ENCODE measurements around the gene CDC26. TPM values are rescaled to one million over a fixed set of nuclear protein-coding genes. Genes with fewer than 3 reads are reported as not detected.

Gene CDC26
- total and polyA plus RNA-seq, 10 of the 15 experiments (the other 5 are each of a cell fraction or from before 2014, with no cell fraction given): 28.2 to 156 (median 61.5) TPM

GRCh38 chr9:113275157-113276131 is at the start of gene CDC26, which contains the start of gene PRPF4 (continued):
- peak; percentile 66 for TF ChIP-seq E2F8 (IDR thresholded peaks at IDR 0.05; ENCODE audit: low read depth, partially characterized antibody)
- peak; percentile 95; the same call in 1 of the 2 replicates for TF ChIP-seq HDGF (IDR thresholded peaks at IDR 0.05)
- TF ChIP-seq SREBF1 (IDR thresholded peaks at IDR 0.05; ENCODE audit: low read length): peak; percentile 69; the same call in 1 of the 2 replicates
- peak; percentile 76 for TF ChIP-seq HDAC6 (IDR thresholded peaks at IDR 0.05; ENCODE audit: unreplicated experiment)
- no peak for TF ChIP-seq ZBTB33 (IDR thresholded peaks at IDR 0.05)
- no peak for TF ChIP-seq KAT2A (conservative IDR thresholded peaks at IDR 0.05; ENCODE audit: control insufficient read depth, low read depth, low read length)
- TF ChIP-seq MYB (IDR thresholded peaks at IDR 0.05; ENCODE audit: borderline replicate concordance, low read depth, low read length): no peak
- no peak for TF ChIP-seq ZNF622 (IDR thresholded peaks at IDR 0.05)
- TF ChIP-seq SPI1 (IDR thresholded peaks at IDR 0.05; ENCODE audit: borderline replicate concordance, insufficient read depth, low read depth, low read length): peak; percentile 73; the same call in 1 of the 2 replicates
- TF ChIP-seq CUX1 (IDR thresholded peaks at IDR 0.05; ENCODE audit: insufficient replicate concordance, low read depth, low read length): no peak
- peak; percentile 90 for TF ChIP-seq NBN (IDR thresholded peaks at IDR 0.05)
- TF ChIP-seq MEF2A (IDR thresholded peaks at IDR 0.05; ENCODE audit: insufficient read depth, low read depth, low read length): no peak
- TF ChIP-seq RAD21 (IDR thresholded peaks at IDR 0.05; ENCODE audit: insufficient read depth, low read depth, low read length): no peak
- no peak for TF ChIP-seq BCLAF1 (IDR thresholded peaks at IDR 0.05)

All from GM12878 (cell line).